ENCODE results near the gene CALN1.

- TF ChIP-seq, protein P1, sequence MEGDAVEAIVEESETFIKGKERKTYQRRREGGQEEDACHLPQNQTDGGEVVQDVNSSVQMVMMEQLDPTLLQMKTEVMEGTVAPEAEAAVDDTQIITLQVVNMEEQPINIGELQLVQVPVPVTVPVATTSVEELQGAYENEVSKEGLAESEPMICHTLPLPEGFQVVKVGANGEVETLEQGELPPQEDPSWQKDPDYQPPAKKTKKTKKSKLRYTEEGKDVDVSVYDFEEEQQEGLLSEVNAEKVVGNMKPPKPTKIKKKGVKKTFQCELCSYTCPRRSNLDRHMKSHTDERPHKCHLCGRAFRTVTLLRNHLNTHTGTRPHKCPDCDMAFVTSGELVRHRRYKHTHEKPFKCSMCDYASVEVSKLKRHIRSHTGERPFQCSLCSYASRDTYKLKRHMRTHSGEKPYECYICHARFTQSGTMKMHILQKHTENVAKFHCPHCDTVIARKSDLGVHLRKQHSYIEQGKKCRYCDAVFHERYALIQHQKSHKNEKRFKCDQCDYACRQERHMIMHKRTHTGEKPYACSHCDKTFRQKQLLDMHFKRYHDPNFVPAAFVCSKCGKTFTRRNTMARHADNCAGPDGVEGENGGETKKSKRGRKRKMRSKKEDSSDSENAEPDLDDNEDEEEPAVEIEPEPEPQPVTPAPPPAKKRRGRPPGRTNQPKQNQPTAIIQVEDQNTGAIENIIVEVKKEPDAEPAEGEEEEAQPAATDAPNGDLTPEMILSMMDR (IDR thresholded peaks at IDR 0.05; ENCODE audit: low read depth, low read length): no peak
- TF ChIP-seq EZH2phosphoT487 (IDR thresholded peaks at IDR 0.05; ENCODE audit: low read depth): no peak
Measured at GRCh38 chr7:72265071-72265904, 146.8 kb downstream of the CALN1 start.
